GM12801 (cell line): ENCODE results near the gene CACNB2.

Experiments
- CTCF ChIP-seq: IDR thresholded peaks from one replicate; pipeline ENCODE4 v1.5.1; 2011; ENCODE audit warnings: control low read depth; ENCODE audit not compliant: insufficient read length; ENCODE audit errors: extremely low read depth

Gene CACNB2

GRCh38 chr10:18332048-18332447 is 191.8 kb downstream of the CACNB2 start:
- TF ChIP-seq CTCF = no peak

GRCh38 chr10:18332484-18332883 is 192.3 kb downstream of the CACNB2 start:
- no peak for TF ChIP-seq CTCF

- no peak for TF ChIP-seq CTCF
Observed at GRCh38 chr10:18333621-18334020, 193.4 kb downstream of the CACNB2 start.

GRCh38 chr10:18334116-18334867 is 194.1 kb downstream of the CACNB2 start:
- no peak for TF ChIP-seq CTCF

- TF ChIP-seq CTCF = no peak
Observed at GRCh38 chr10:18340496-18341051, 200.3 kb downstream of the CACNB2 start.

GRCh38 chr10:18341055-18341454 is 200.8 kb downstream of the CACNB2 start:
- no peak for TF ChIP-seq CTCF

- no peak for TF ChIP-seq CTCF
Observed at GRCh38 chr10:18343573-18343972, 203.3 kb downstream of the CACNB2 start.
